Subcutaneous abdominal adipose tissue (tissue), 5 donors: ENCODE results near the gene SLC30A7.
A peak's percentile ranks its signal among the peaks of the same experiment; 100 is the strongest.

ENCODE experiments used
- H3K27ac ChIP-seq: one replicate; pipeline ENCODE4 v1.7.0; 2013; ENCODE audit warnings: low read depth, mild to moderate bottlenecking, inconsistent platforms, low read length, moderate library complexity
- H3K27me3 ChIP-seq, 5 donors: one replicate each; pipeline ENCODE4 v1.7.0; 2013; ENCODE audit warnings: low read length in 5 of 5, inconsistent platforms in 1 of 5; ENCODE audit not compliant: control insufficient read depth in 5 of 5, insufficient read depth in 4 of 5
- H3K36me3 ChIP-seq, 5 donors: one replicate each; pipeline ENCODE4 v1.7.0; 2013; ENCODE audit warnings: low read length in 5 of 5; ENCODE audit not compliant: control insufficient read depth in 5 of 5, insufficient read depth in 5 of 5
- H3K4me1 ChIP-seq, 5 donors: one replicate each; pipeline ENCODE4 v1.7.0; 2013; ENCODE audit warnings: low read length in 5 of 5, mild to moderate bottlenecking in 3 of 5, moderate library complexity in 1 of 5; ENCODE audit not compliant: control insufficient read depth in 5 of 5, insufficient read depth in 5 of 5
- H3K4me3 ChIP-seq, 5 donors: one replicate each; pipeline ENCODE4 v1.7.0; 2013; ENCODE audit warnings: low read length in 5 of 5, low read depth in 1 of 5
- H3K9ac ChIP-seq, 5 donors: one replicate each; pipeline ENCODE4 v1.7.0; 2013; ENCODE audit warnings: low read length in 5 of 5, mild to moderate bottlenecking in 4 of 5, moderate library complexity in 3 of 5
- H3K9me3 ChIP-seq, 5 donors: one replicate each; pipeline ENCODE4 v1.7.0; 2013; ENCODE audit warnings: low read length in 5 of 5; ENCODE audit not compliant: control insufficient read depth in 5 of 5
- donor health status: healthy.
- donor health status: healthy.
- donor health status: healthy.
- donor health status: healthy.
- donor health status: healthy.

Gene SLC30A7

DNA sequence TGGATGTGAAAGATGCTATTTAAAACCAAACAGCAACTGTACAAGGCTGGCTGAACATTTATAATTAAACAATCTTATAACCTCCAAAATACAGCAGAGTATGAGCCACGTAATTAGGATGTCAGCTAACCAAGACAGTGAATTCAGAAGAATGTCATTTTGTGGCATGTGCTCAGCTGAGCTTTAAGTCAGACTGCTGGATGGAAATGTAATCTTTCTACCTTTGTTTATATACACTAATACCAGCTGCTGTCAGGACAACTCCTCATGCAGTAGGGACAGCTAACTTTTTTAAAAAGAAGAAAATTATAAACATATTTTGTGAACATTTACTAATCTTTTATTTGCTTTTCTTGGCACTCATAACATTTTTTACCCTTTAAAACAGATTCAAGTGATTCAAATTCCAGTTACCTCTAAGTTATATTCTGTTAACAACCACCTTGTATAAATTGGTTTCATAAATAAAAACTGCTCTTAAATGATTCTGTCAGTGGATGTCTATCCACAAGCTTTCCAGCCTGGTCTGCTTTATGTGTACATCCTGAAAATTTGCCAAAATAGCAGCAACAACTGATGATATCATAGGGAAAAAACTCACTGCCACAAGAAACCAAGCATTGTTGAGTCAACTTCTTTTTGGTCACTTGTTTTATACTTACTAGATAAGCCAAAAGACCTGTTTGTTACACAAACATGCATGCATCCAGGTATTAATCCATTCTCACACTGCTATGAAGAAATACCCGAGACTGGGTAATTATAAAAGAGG is 93.6 kb downstream of the SLC30A7 start:
- H3K27ac ChIP-seq, result no peak overlapping the region
- no peaks in the 10 kb centered on the region for H3K9me3 ChIP-seq
- peaks cover 8 to 29% (median 12%) of the 10 kb centered on the region in 5 donors for H3K36me3 ChIP-seq
- H3K27me3 ChIP-seq, result no peaks in the 10 kb centered on the region
- no peaks in the 10 kb centered on the region for H3K4me1 ChIP-seq
- no peak overlapping the region for H3K4me3 ChIP-seq
- no peak overlapping the region for H3K9ac ChIP-seq

DNA sequence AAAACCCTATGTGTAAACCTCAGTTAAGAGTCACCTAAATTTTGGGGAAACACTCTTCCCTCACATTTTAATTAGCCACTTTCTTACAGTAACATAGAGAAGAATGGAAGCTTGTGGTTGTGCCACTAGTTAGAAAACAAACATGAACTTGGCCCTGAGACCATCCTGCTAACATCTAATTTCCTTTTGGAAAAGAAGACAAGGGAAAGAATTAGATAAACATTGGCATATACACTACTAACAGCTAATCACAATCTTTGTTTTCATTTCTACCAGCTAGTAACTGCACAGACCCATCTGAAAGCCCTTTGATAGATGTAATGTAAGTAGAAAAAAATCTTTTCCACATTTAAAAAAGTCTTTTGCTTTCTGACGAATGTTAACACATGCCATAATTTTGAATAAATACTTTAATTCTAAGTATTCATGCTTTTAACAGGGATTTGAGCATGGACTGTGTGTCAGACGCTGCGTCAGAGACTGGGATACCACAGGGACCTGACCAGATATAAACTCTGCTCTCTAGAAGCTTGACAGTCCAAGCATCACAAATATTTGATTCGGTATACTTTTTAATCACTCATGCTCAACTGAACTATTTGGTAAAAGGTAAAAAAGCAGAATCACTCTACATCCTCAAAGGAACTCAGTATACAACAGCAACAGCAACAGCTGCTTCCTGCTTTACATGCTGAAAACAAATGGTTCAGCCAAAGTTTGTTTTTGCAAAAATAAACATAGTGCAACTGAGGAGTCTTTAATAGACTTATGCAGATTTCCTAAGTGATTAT is 99.5 kb downstream of the SLC30A7 start:
- Histone ChIP-seq H3K27ac (peak overlapping the region; percentile 25), H3K9ac (peak overlapping the region in 2 of 5 donors; percentile 9 to 13), H3K4me3 (peak overlapping the region in 1 of 5 donors; percentile 3), H3K36me3 (peaks cover 3 to 35% (median 5%) of the 10 kb centered on the region in 5 donors), H3K4me1 (peaks cover 0 to 4% (median 0%) of the 10 kb centered on the region in 5 donors), H3K9me3 (no peaks in the 10 kb centered on the region), H3K27me3 (no peaks in the 10 kb centered on the region)

DNA sequence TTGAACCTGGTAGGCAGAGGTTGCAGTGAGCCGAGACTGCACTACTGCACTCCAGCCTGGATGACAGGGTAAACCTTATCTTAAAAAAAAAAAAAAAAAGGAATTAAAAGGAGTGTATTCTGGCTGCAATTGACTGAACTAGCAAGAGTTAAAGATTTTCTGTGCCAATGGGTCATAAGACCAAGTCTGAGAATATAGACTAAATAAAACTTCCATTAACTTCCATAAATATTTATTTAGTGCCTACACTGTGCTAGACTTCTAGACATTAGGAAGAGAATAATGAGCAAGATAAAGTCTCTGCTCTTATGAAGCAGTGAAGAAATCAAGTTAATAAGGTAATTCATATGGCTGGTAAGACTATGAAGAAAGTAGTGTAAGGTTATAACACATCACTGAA is 102.5 kb downstream of the SLC30A7 start:
- Histone ChIP-seq H3K36me3 (peaks cover 3 to 39% (median 5%) of the 10 kb centered on the region in 5 donors), H3K9ac (no peak overlapping the region), H3K27ac (no peak overlapping the region), H3K4me3 (no peak overlapping the region), H3K4me1 (peaks cover 0 to 18% (median 0%) of the 10 kb centered on the region in 5 donors), H3K9me3 (no peaks in the 10 kb centered on the region), H3K27me3 (no peaks in the 10 kb centered on the region)

DNA sequence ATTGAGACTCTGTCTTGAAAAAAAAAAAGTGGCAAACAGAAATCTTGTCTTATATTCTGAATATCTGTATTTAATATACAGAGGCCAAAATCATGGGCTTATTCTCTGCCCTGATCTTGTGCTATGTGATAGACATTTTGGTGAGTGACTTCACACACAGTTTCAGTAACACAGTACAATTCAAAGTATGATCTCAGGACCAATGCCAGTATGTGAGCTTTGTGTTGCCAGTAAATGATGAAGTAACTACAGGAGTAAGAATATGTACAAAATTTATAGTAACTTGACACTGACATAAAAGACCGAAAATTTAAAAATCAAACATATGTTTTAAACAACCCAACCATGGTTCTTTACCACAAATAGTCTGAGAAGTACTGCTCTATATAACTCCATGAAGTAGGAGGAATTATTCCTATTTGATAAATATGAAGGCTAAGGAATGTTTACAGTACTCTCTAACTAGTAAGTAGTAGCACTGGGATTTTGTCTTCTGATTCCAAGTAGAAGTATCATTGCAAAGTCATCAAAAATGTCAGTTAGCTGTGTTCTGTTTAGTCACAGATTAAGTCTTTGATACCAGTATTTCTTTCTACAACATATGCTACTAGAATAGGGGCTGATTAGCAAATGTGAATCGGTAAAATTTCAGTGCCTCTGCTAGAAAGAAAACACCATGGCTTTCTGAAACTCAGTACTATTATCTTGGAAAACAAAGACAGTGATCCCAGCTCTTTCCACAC is 104.4 kb downstream of the SLC30A7 start:
- no peaks in the 10 kb centered on the region for H3K9me3 ChIP-seq
- peaks cover 3 to 33% (median 5%) of the 10 kb centered on the region in 5 donors for H3K36me3 ChIP-seq
- H3K4me3 ChIP-seq, result no peak overlapping the region
- H3K27me3 ChIP-seq, result no peaks in the 10 kb centered on the region
- H3K27ac ChIP-seq, result no peak overlapping the region
- peaks cover 0 to 14% (median 5%) of the 10 kb centered on the region in 5 donors for H3K4me1 ChIP-seq
- H3K9ac ChIP-seq, result no peak overlapping the region

DNA sequence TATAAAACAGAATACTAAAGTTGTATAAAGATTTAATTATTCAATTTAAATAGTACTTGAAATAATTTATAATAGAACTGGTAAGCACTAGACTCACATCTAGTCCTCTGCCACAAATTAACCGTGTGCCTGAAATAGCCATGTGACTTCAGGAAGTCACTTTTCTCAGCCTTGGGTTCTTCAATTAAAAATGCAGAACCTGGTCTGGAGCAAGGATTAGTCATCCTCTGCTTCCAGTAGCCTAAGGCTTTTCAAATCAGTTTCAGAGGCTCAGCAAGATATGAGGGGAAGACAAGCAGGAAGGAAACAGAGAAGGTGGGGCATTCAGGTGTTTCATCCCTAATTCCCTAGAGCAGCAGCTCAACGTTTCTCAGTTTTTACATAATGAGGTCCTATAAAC is 106.7 kb downstream of the SLC30A7 start:
- H3K27me3 ChIP-seq, result no peaks in the 10 kb centered on the region
- H3K9ac ChIP-seq, result no peak overlapping the region
- peaks cover 0 to 14% (median 5%) of the 10 kb centered on the region in 5 donors for H3K4me1 ChIP-seq
- no peak overlapping the region for H3K27ac ChIP-seq
- H3K9me3 ChIP-seq, result no peaks in the 10 kb centered on the region
- peaks cover 3 to 22% (median 4%) of the 10 kb centered on the region in 5 donors for H3K36me3 ChIP-seq
- no peak overlapping the region for H3K4me3 ChIP-seq

DNA sequence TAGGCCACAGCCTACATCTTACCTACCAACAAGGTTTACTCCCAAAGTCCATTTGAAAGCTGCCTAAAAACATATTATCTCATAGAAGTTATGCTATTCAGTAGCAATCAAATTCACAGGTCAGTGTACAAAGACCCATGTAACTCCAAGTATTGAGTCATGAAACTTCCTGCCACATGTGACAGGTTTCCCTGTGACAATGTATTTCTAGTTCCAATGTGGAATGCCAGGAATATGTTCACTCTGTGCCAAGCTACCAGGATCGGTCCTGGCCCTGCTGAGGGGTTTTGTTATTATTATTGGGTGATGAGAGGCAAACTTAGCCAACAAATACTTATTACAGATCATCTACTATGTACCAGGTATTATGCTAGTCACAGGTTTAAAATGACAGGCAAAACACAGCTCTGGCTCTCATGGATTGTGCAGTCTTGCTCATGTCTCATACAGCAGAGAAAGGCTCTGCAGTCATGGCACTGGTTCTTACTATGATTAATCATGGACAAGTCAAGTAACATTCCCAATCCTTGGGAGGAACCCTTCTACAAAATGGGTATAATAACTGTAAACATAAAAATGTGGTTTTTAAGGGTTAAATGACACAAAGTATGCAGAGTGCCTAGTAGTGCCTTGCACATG is 107.2 kb downstream of the SLC30A7 start:
- Histone ChIP-seq H3K9ac (no peak overlapping the region), H3K4me1 (peaks cover 0 to 14% (median 5%) of the 10 kb centered on the region in 5 donors), H3K27me3 (no peaks in the 10 kb centered on the region), H3K36me3 (peaks cover 3 to 18% (median 4%) of the 10 kb centered on the region in 5 donors), H3K4me3 (no peak overlapping the region), H3K27ac (no peak overlapping the region), H3K9me3 (no peaks in the 10 kb centered on the region)

DNA sequence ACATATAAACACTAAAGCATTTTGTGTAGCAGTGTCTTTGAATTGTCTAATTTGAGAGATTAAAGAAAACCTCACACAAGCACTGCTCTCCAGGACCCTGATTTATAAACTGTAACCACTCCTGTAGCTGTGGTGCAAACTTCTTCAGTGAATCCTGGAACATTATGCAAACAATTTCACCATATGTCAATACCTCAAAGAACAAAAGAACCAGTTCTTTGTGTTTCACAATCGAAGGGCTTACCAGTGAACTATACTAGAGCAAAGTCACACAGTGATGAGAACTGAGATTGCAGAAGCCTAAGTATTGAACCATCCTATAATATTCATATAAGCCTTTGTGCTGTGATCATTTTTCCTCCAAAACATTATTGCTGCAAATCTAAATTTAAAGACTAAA is 108.2 kb downstream of the SLC30A7 start:
- no peak overlapping the region for H3K4me3 ChIP-seq
- H3K9me3 ChIP-seq, result no peaks in the 10 kb centered on the region
- peaks cover 0 to 14% (median 5%) of the 10 kb centered on the region in 5 donors for H3K4me1 ChIP-seq
- H3K27me3 ChIP-seq, result no peaks in the 10 kb centered on the region
- no peak overlapping the region for H3K27ac ChIP-seq
- H3K36me3 ChIP-seq, result peaks cover 1 to 18% (median 3%) of the 10 kb centered on the region in 5 donors
- H3K9ac ChIP-seq, result no peak overlapping the region

DNA sequence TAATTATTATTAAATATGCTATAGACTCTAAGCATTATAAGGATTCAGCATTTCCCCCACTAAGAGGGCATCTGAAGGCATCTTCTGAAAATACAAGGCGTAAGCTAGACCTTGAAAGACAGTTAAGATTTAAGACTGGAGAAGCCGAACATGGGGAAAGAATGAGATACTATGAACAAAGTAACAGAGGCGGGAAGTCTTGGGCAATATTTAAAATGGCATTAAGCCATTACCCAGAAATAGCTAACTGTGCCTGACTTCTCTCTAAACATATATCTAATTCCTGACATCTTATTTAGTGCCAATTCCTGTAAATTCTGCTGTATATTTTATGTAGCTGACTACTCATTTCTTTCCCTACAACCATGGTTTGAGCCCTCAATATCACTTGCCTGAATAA is 108.8 kb downstream of the SLC30A7 start:
- H3K4me1 ChIP-seq, result peaks cover 0 to 14% (median 5%) of the 10 kb centered on the region in 5 donors
- no peaks in the 10 kb centered on the region for H3K27me3 ChIP-seq
- H3K9ac ChIP-seq, result no peak overlapping the region
- H3K4me3 ChIP-seq, result no peak overlapping the region
- no peaks in the 10 kb centered on the region for H3K9me3 ChIP-seq
- H3K27ac ChIP-seq, result no peak overlapping the region
- H3K36me3 ChIP-seq, result peaks cover 0 to 18% (median 3%) of the 10 kb centered on the region in 5 donors

DNA sequence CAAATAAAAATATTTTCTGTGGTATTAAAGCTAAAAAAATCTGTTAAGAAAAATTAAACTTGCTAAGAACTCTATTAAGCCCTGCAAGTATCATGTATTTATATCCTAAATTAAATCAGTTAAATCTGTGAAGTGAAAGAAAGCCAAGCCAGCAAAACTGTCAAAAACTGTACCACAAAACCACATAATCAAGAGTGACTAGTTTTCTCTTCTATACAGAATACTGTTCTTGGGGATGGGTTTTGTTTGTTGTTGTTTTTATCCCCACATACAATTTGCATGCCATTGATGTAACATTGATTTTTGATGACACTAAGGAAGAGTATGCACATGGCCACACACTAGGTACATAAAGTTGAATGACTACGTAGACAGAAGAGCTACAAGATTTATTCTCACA is 109.3 kb downstream of the SLC30A7 start:
- Histone ChIP-seq H3K27me3 (no peaks in the 10 kb centered on the region), H3K27ac (no peak overlapping the region), H3K9me3 (no peaks in the 10 kb centered on the region), H3K9ac (no peak overlapping the region), H3K4me3 (no peak overlapping the region), H3K4me1 (peaks cover 0 to 14% (median 5%) of the 10 kb centered on the region in 5 donors), H3K36me3 (peaks cover 0 to 19% (median 3%) of the 10 kb centered on the region in 5 donors)
